Erythroblast (primary cell): Measurements from ENCODE around the gene TYK2.
"Not testable (repeated sequence)": the region's sequence is repeated elsewhere in the genome, so short reads cannot be mapped to it uniquely, and the experiment has no call there.

Source experiments
- DNase-seq, 2 experiments: peaks; one replicate each; lab custom pipeline; 2025; lab: John Stamatoyannopoulos, UW
- GATA1 ChIP-seq: IDR thresholded peaks from 2 replicates; pipeline ENCODE4 v1.6.1; 2011; ENCODE audit warnings: low read depth, mild to moderate bottlenecking, control low read depth, low read length, moderate library complexity
- POLR2A ChIP-seq: IDR thresholded peaks from 2 replicates; pipeline ENCODE4 v1.6.1; 2011; ENCODE audit warnings: mild to moderate bottlenecking, low read length

Gene TYK2

DNA sequence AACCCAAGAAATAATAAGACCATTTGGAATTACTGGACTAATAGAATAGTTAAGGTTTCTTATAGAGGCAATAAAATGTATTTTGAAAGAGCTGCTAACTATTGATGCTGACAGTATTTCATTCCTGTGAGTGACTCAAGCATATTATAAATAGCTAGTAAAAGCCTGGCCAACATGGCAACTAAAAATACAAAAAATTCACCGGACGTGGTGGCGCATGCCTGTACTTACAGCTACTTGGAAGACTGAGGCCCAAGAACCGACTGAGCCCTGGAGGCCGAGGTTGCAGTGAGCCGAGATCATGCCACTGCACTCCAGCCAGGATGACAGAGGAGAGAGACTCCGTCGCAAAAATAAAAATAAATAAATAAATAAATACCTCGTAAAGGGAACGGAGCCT, 35.6 kb downstream of the TYK2 start:
- TF ChIP-seq GATA1 (no peak), POLR2A (no peak)
- no peak for DNase-seq

DNA sequence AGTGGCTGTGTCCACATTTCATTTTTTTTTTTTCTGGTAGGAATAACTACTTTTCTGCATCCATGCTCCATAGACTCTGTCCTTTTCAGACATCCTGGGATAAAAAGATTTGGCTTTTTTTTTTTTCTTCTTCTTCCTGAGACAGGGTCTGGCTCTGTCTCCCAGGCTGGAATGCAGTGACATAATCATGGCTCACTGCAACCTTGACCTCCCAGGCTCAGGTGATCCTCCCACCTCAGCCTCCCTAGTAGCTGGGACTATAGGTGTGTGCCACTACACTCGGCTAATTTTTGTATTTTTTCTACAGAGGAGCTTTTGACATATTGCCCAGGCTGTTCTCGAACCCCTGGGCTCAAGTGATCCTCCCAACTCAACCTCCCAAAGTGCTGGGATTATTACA, 36.9 kb downstream of the TYK2 start:
- TF ChIP-seq GATA1 (no peak), POLR2A (no peak)
- no peak for DNase-seq

DNA sequence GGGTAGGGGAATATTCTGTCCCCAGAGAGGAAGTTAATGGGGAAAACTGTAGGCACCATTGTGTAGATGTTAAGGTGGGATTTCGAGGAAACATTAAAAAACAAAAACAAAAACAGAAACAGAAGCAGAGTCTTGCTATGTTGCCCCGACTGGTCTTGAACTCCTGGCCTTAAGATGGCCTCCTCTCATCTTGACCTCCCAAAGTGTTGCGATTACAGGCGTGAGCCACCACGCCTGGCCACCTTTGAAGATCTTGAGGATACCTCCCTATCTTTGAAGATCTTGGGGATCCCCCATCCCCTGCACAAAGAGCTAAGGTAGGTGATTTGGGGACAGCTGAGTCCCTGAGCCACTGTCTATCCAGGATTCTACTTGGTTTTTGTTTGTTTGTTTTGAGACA, 40.4 kb downstream of the TYK2 start:
- TF ChIP-seq GATA1 (no peak), POLR2A (no peak)
- no peak for DNase-seq

DNA sequence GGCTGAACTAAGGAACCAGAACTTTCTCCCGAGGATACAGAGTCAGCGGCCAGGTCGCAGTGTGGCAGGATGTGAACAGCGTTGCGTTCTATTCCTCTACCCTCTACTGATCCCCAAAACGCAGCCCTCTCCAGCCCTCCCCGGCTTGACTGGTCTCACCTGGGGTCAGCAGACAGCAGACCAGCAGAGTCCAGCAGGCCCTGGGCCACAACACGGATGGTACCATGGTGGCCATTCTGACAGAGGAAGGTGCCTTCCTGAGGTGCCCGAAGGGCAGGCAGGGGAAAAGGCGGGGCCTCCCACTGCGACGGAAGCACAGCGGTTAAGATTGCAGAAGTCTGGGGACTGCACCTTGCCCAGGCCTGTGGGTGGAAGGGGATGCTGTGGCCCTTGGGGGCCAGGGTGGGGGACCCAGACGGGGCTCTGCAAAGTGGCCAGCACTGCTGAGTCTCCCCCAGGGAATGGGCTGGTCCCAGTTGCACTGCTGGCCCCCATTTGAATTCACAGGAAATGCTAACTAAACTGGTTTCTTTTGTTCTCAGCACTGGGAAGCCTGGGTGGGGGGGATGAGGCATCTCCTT, 40.9 kb downstream of the TYK2 start, which contains the start of gene ICAM3:
Gene ICAM3 (minus strand): TSS at position 245 of the 581 bp plus-strand sequence. CDS start 10 bp downstream, at position 235.
- no peak for DNase-seq
- no peak for TF ChIP-seq POLR2A
- no peak for TF ChIP-seq GATA1

DNA sequence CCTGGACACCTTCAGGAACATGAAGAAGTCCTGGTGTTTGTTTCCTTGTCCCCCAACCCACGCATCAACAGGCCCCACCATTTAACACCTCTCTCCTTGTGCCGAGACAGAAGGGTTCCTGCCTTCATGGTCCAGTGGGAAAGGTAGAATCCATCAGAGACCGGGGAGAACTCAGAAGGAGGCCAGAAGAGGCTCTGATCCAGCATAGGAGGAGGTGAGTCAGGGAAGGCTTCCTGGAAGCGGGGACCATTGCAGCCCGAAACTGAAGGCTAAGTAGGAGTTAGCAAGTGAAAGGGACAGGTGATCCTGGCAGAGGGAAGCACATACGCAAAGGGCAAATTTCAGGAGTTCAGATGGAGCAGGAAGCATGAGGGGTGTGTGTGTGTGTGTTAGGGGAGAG, 41.4 kb downstream of the TYK2 start:
- no peak for DNase-seq
- TF ChIP-seq GATA1 = no peak
- TF ChIP-seq POLR2A = no peak

DNA sequence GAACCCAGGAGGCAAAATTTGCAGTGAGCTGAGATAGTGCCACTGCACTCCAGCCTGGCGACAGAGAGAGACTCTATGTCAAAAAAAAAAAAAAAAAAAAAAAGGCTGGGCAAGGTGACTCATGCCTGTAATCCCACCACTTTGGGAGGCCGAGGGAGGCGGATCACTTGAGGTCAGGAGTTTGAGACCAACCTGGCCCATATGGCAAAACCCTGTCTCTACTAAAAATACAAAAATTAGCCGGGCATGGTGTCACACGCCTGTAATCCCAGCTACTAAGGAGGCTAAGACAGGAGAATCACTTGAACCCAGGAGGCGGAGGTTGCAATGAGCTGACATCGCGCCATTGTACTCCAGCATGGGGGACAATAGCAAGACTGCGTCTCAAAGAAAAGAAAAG, 43.6 kb downstream of the TYK2 start:
- DNase-seq = not testable (repeated sequence)

DNA sequence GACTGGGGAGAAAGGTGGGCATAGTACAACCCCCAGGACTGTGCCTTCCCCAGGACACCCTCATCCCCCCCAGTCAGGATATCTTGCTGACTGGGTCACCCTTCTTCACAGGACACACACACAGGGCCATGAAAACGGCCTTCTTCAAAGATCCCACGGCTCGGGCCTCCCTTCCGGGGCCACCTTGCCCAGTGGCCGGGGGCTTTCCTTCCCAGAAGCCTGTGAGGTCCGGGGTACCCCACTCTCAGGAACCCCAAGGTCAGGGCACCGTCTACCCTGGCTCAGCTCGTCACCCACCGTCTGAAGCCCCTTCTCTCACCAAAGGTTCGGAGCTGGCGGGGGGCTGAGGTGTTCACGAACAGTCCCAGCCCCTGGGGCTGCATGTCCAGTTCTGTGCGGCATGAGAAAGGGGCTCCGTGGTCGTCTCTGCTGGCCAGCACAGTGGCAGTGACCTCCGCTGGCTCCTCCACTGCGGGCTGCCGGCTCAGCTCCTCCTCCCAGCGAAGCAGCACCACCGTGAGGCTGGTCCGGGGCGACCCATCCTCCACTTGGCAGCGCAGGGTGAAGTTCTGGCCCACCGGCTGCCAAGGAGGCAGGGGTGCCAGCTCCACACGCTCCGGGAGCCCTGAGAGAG, 44.9 kb downstream of the TYK2 start:
- no peak for DNase-seq
- TF ChIP-seq GATA1 = no peak
- TF ChIP-seq POLR2A = no peak

DNA sequence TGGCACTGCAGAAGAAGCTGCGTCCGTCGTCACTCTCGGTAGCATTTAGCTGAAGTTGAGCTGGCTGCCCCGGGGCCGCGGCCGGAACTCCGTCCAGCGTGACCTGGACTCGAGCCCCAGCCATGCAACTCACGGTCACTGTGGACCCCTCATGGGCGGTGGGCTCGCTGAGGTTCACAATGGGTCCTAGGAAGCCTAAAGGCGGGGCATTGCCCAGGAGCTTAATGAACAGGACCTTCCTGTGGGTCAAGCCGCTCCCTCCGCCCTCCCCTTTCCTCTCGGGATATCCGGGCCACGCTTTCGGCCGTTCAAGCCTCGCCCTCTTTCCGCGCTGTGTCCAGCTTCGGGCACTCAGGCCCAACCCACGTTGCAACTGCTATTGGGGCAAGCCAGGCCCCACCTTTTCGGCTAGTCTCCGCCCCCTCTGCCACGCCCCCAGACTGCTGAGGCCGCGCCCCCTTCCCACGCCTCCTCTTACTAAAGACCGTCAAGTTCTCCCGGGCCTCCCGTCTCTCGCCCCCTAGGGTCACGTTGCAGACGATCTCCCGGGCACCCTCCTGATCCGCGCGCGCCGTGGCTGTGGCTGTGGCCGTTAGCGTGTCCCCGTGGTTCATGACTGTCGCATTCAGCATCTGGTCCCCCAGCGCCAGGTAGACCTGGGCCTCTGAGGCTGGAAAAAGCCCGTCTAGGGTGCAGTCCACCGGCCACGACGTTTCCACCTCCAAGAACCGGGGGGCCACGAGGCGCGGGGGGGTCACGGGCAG, 45.6 kb downstream of the TYK2 start:
- peak; percentile 82 to 83 for DNase-seq
- TF ChIP-seq POLR2A (no peak), GATA1 (no peak)

DNA sequence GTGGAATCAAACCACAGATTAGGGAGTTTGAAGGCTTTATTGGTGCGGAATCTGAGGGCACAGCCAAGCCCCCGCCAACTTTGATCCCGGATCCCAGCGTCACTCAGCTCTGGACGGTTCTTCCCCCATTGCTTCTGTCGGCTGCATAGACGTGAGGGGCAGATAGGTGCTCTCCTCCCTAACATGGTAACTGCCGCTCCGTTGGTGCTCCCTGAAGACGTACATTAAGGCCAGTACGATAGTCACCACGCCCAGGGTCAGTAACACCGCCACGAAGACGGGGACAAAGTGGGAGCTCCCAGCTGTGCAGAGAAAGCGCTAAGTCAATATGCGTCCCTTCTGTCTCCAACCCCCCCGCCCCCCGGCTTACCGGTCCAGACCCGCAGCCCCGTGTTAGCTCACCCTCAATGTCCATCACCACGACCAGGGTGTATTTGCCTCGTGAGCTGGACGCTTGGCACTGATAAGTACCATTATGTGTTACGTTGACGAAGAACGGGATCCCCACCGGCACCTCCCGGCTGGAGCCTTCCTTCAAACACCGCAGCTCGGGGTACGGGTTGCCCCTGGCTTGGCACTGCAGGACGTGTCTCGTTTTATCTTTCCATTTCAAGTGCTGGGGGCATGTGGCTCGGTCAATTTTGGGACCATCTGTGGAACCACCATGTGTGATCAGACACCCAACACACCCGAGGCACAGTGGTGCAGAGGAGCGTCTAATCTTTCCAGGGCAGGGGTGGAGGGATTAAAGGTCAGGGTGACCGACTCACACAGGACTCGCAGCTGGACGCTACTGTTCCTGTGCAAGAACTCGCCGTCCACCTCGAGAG, 46.4 kb downstream of the TYK2 start:
- TF ChIP-seq GATA1 = no peak
- no peak for TF ChIP-seq POLR2A
- no peak for DNase-seq

DNA sequence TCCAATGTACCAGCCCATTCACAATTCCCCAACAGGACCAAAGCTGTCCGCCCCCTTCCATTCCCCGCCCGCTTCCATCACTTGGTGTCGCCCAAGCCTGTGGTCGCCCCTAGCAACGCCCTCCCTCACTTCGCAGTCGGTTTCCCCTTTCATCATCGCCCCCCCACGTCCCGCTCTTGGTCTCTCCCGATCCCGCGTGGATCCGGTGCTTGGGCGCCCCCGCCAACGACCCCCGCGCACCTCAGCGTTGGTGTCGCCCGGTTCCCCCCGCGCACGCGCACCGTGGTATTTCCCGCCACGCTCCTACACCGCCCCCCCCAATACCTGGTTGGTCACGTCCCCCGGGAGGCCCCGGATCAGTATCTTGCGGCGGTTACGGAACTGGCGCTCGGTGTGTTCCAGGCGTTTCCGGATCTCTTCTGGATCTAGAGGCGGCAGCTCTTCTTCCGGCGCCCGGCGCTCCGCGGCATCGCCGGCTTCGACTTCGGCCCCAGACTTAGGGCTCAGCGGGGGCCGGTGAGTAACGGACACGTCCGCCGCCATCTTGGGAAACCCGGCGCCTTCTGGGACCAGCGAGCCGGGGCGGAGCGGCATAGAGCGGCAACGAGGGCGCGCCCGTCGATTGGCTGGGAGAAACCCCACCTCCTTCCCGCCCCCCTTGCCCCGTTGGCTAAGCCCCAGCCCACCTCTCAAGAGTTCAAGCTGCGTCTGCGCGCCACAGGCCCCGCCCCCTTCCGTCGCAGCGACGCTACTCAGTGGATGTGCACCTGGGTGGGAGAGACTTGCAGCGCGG, 47.2 kb downstream of the TYK2 start, which contains the start of gene RAVER1:
Gene RAVER1 (minus strand): TSS at position 565 of the 793 bp plus-strand sequence. CDS start 22 bp downstream, at position 543.
- TF ChIP-seq GATA1 (no peak), POLR2A (peak; percentile 90)
- peak; percentile 98 to 99 for DNase-seq

DNA sequence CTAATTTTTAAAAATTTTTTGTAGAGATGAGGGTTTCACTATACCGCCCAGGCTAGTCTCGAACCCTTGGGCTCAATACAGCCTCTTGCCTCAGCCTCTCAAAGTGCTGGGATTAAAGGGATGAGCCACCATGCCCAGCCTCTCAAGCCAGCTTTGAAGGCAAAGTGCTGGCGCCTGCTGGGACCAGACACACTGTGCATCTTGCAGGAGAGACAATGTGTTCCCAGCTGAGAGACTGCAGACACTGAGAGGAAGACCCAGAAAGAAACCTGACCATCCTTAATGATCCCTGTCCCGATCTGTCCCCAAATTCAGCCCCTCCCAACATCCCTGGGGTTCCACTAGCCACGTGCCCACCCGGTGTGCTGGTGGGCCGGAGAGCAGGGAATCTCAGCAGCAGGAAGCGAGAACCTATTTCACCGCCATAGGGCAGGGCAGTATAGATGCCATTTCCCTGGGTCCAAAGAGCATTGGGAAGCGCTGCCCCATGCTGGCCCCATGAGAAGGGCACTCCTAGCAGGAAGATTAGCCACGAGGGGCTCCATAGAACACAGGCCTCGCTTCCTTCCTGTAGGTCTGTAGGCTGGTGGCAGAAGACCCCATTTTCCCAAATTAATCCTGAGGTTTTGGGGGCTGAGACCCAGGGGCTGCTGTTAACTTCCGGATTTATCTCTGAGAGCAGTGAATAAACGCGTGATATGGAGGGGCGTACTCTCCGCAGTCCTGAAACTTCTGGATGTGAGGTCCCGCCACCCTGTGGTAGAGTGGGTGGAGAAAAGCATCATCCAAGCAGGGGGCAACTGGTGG, 48.0 kb downstream of the TYK2 start:
- TF ChIP-seq GATA1 (no peak), POLR2A (no peak)
- DNase-seq = no peak

DNA sequence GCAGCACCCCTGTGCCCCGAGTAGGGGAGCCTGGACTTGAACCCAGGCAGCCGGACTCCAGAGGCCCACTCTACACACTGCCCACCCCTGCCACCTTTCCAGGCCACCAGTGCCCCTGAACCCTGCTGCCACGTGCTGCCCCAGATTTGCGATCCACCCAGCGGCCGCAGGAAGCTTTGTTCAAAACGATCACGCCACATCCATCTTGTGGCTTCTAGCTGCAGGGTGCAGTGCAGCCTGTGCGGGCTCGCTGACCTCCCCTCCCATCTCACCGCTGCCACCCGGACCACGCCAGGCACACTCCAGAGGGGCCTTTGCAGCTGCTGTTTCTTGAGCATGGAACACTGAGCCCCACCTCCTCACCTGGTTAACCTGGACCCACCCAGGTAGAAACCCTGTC, 50.8 kb downstream of the TYK2 start:
- TF ChIP-seq GATA1 = no peak
- DNase-seq = no peak

DNA sequence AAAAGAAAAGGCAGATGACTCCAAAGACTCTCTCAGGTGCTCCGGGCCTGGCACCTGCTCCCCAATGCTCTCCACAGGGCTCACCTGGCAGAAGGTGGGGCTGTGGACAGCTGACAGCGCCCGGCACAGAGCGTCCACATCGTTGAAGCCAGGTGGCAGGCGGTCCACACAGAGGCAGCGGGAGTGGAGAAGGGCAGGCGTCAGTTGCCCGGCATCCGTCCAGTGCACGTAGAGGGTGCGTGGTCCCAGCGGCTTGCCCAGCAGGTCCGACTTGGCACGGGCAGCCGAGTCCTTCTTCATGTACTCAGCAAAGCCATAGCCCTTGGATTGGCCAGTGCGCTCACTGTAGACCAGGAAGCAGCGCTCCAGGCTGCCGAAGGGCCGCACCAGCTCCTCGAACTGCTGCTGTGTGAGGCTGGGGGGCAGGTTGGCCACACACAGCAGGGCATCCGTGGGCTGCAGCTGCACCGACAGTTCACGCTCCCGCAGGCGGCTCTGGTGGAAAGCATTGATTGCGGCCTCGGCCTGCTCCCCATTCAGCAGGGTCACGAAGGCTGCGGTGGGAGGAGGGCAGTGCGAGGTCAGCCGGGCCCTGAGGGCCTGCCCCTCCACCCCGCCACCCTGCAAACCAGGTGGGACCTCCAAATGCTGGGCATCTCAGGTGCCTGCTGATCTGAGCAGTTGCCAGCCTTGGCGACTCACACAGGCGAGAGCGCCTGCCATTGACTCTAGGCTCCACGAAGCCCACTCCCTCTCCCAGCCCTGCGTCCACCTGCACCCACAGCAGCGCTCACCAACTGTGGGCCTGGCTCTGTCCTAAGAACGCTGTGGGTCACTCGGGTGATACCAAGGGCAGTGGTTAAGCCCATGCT, 51.6 kb downstream of the TYK2 start:
- TF ChIP-seq POLR2A (no peak), GATA1 (no peak)
- no peak for DNase-seq
